NCI-H524 (cell line): ENCODE measurements around the gene LPIN2.
A peak's percentile ranks its signal among the peaks of the same experiment; 100 is the strongest.
"Not testable (repeated sequence)": the region's sequence is repeated elsewhere in the genome, so short reads cannot be mapped to it uniquely, and the experiment has no call there.

Experiments used
- DNase-seq, 2 experiments: peaks; one replicate each; lab custom pipeline; 2025; lab: John Stamatoyannopoulos, UW

LPIN2 gene, protein sequence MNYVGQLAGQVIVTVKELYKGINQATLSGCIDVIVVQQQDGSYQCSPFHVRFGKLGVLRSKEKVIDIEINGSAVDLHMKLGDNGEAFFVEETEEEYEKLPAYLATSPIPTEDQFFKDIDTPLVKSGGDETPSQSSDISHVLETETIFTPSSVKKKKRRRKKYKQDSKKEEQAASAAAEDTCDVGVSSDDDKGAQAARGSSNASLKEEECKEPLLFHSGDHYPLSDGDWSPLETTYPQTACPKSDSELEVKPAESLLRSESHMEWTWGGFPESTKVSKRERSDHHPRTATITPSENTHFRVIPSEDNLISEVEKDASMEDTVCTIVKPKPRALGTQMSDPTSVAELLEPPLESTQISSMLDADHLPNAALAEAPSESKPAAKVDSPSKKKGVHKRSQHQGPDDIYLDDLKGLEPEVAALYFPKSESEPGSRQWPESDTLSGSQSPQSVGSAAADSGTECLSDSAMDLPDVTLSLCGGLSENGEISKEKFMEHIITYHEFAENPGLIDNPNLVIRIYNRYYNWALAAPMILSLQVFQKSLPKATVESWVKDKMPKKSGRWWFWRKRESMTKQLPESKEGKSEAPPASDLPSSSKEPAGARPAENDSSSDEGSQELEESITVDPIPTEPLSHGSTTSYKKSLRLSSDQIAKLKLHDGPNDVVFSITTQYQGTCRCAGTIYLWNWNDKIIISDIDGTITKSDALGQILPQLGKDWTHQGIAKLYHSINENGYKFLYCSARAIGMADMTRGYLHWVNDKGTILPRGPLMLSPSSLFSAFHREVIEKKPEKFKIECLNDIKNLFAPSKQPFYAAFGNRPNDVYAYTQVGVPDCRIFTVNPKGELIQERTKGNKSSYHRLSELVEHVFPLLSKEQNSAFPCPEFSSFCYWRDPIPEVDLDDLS

DNA sequence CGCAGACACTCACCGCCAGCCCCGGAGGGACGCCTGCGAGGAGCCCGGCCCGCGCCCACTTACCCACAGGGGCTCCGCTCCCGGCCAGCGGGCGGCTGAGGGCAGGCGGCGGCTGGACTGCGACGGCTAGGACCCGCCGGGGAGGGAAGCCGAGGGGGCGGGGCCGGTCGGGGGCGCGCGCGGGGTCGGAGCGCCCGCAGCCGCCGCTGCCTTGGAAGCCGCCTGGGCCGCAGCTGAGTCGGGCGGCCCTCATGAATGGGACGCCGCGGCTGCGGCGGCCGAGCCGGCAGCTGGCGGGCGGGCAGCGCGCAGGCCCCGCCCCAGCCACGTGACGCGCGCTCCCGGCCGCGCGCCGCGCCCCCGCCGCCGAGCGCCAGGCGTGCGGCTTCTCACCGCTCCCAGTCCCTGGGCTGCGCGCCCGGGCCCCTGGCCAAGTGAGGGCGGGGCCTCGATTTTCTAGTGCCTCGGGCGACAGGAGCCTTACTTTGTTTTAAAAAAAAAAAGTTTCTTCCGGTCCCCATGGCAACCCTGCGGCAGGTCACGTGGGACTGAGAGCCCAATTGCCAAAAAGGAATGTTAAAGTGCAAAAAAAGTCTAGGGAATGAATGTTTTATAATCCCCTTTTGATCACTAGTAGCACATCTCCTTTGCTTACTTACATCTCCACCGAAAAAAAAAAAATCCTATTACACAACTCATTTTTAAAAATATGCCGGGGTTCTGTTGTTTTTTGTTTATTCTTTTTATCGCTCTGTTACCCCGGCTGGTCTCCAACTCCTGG, at the start of gene LPIN2:
Gene LPIN2, minus strand, starts transcription at position 121 of the 781 bp plus-strand sequence. CDS start 52,304 bp downstream, outside the sequence.
- DNase-seq: peak; percentile 83 to 92

DNA sequence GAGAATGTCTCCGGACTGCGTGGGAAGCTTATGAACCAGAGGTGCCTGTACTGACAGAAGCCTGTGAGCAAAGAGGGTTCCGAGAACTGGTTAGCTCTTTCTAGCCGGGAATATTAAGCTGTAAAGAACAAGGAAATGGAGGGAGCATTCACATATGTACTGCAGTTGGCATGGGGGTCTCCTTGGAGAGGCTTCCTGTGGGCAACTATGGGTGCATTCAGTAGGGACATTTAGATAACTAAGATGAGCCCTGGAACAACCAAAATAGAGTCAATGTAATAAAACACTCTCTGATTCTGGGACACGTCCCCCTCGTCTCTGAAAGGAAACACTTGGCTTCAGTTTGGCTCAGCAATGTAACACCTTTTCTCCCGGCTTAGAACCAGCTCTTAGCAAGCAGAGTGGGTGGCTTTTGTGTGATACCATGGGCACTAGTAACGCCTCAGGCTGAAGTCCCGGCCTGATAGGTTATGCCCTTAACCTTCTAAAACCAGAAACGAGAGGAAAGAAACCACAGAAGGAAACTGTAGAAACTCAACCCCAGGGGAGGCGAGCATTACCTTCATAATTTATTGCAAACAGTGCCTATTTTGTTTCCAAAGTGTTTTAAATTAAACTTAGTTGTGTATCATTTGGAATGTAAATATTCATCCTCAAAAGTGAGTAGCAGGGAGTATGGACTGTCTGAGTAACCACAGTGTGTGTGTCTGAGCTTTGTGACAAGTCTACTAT, 48.8 kb upstream of the LPIN2 start:
- no peak for DNase-seq

DNA sequence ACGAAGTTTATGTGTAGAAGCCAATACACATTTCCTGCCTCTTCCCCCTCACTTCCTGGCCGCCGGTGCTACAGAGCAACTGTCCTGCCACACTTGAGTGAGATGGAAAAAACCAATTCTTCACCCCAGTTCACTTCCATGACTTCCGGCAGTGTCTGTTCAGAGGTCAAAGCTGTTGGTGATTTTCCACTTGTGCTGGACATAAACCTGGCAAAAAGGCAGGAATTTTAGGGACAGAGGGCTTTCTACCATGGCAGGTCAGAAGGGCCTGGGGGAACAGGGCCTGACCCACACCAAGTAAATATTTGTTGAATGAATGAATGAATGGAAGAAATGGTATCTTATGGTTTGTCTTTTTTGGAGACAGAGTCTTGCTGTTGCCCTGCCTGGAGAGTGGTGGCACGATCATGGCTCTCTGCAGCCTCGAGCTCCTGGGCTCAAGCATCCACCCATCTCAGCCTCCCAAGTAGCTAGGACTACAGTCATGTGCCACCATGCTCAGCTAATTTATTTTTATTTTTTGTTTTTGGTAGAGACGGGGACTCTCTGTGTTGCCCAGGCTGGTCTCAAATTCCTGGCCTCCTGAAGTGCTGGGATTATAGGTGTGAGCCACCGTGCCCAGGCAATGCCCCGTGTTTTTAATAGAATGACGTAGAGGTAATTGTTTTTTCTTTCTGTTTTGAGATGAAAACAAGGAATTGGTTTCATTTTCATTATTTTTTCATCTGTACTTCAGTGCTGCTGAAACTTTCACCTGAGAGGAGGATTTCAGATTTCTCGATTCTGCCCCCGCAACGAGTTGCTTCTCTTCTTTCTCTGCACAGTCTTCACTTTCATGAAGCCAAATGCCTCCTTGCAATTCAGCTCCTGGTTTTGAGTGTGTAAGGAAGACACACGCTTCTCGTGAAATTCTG, 48.0 kb upstream of the LPIN2 start:
- DNase-seq: no peak

DNA sequence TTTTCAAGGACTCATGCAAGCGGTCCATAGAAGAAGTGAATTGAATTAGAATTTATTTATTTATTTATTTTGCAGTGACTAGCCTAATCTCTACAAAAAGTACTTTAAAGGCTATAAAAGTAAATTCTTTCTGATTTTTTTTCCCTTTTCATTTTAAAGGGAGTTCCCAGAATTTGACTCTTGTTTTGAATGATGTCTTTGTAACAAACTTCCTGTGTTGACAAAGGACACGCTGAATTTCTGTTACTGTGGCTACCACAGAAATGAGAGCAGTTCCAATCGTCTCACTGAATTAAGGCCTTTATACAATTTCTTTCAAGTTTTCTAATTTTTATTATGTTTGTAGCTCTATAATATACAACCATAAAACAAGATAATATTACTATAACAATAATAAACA, 46.3 kb upstream of the LPIN2 start:
- DNase-seq: no peak

DNA sequence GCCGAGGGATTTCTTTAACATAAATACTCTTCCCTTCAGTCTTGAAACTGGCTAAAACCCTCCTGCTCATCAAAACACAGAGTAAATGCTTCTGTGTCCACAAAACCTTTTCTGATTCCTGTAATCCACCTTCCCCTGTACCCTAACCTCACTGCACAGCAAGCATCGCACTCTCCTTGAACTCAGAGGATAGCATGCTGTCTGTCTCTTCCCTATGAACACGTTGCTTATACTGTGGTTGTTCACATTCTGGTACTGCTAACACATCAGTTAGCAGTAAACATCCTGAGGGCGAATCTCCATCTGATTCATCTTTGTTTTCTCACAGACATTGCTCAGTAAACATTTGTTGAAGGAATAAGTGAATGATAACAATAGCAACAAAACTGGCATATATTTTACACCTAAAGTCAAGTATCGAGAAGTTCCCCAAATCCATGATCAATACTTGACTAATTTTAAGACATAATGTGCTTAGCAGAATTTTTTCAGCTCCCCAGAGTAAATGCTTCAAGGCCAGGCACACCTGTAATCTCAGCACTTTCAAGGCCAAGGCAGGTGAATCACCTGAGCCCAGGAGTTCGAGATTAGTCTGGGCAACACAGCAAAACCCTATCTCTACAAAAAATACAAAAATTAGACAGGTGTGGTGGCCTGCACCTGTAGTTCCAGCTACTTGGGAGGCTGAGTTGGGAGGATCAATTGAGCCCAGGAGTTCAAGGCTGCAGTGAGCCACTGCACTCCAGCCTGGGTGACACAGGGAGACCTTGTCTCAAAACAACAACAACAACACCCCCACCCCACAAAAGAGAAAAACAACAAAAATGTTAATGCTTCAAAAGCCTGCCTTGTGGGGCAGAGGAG, 45.6 kb upstream of the LPIN2 start:
- no peak for DNase-seq

DNA sequence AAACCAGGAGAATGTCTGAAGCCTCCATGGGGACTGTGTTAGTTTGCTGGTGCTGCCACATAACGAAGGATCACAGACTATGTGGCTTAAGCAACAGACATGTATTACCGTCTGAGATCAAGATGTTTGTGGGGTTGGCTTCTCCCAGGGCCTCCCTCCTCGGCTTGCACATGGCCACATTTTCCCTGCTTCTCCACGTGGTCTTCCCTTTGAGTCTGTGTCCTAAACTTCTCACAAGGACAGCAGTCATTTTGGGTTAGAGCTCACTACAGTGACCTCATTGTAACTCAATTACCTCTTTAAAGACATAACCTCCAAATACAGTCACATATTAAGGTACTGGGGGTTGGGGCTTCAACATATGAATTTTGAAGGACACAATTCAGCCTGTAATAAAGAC, 44.6 kb upstream of the LPIN2 start:
- DNase-seq: no peak

DNA sequence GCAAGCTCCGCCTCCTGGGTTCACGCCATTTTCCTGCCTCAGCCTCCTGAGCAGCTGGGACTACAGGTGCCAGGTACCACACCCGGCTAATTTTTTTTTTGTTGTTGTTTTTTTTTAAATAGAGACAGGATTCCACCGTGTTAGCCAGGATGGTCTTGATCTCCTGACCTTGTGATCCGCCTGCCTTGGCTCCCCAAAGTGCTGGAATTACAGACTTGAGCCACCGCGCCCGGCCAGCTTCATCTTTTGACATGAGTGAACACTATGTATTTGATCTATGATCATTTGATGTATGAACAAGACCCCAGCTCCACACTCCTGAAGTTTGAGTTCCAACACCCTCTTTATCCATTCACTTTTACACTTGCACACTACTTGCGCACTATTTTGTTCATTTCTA, 43.4 kb upstream of the LPIN2 start:
- no peak for DNase-seq

DNA sequence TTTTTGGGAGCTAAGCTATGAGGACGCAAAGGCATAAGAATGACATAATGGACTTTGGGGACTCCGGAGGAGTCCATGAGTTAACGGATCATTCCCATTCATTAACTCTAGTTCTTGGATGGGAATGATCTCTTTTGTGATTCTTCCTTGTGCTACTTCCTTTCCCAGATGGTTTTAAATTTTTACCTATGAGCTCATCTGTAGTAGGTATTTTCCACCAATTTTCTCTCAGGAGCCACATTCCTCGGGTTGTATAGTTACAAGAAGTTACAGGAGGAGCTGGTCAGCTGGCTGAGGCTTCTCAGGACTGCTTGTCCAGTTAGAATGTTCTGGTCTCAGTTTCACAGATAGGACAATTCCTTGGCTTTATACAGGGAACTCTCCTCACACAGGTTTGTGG, 42.9 kb upstream of the LPIN2 start:
- DNase-seq: no peak

DNA sequence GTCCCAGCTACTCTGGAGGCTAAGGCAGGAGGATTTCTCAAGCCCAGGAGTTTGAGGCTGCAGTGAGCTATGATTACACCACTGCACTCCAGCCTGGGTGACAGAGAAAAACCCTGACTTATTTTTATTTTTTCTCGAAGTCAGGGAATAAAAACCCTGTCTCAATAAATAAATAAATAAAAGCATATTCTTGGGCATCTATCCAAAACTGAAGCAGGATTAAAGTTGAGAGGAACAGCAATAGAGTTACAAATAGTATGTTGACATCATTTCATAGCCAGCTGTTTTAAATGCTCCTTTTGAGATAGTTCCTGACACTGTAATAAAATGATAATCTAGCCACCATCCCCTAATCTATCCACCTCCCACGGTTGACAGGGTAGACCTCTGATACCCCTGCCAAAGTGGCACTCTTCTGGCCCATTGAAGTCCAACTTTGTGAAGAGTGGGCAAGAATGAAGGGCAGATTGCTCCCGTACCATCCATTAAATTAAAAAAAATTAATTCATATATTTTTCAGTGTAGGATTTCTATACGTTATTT, 42.3 kb upstream of the LPIN2 start:
- no peak for DNase-seq

DNA sequence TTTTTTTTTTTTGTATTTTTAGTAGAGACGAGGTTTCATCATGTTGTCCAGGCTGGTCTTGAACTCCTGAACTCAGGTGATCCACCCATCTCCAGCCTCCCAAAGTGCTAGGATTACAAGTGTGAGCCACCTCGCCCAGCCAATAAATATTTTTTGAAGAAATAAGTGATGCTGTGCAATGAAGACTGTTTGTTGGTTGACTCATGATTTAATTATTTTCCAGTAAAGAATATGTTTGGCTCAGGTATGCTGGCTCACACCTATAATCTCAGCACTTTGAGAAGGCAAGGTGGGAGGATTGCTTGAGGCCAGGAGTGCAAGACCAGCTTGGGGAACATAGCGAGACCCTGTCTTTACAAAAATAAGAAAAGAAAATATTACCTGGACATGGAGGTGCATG, 41.8 kb upstream of the LPIN2 start:
- no peak for DNase-seq

DNA sequence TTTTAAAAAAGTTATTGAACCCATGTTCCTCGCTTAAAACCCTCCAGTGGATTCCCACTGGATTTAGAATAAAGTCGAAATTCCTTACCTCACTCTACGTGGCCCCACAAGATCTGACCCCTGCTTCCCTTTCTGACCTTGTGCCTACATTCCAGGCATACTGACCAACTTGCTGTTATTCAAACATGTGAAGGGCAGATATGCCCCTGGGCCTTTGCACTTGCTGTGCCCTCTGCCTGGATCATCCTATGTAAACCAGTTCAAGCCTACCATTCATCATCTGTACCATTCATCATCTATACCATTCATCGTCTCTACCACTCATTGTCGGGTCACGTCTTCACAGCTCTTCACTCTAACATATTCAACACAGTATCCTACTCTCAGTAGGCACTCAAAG, 41.3 kb upstream of the LPIN2 start:
- no peak for DNase-seq

DNA sequence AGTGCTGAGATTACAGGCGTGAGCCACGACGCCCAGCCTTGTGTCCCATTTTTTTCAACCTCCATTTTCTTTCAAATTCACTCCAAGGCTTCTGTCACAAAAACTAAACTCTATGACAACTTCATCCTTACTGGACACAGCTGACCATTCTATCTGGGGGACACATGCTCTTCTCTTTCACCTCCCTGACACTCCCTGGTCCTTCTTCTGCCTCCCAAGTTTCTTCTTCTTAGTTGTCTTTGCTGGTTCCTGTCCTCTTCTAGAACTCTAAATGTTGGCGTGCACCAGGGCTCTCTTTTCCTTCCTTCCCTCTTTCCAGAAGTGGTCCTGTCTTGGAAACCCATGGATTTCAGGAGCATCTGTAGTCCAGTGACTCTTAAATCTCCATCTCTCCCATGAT, 40.1 kb upstream of the LPIN2 start:
- DNase-seq: no peak

DNA sequence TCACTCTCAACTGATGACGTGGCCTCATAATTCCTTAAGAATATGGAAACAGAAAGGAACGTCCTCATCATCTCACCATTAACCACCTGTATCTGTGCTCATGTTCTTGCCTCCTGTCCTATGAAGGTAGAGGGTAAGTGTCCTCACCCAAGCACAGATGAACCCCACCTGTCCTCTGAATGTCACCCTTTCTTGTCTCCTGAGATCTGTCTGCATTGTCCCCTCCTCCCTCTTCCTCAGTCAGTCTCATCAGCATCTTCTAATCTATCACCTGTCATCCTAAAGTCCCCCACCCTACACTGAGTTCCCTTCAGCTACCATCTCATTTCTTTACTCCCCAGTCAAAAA, 39.4 kb upstream of the LPIN2 start:
- DNase-seq: no peak

DNA sequence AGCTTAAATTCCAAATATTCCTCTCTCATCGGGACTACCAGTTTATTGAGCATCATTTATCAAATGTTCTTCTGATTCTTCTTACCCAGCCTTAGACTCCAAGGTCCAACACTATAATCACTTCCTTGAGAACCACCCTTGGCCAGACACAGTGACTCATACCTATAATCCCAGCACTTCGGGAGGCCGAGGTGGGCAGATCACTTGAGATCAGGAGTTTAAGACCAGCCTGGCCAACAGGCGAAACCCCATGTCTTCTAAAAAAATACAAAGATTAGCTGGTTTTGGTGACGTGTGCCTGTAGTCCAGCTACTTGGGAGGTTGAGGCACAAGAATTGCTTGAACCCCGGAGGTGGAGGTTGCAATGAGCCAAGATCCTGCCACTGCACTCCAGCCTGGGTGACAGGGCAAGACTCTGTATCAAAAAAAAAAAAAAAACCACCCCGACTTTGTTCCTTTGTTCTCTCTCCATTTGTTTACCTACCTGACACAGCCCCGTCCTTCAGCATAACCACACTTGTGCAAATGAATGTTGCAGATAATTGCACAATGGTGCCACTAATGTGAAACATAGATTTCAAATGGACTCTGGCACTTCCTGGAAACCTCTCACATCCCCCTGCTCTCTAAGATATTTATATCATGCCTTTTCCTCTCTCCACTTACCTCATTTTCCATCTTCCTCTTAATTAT, 38.9 kb upstream of the LPIN2 start:
- no peak for DNase-seq

DNA sequence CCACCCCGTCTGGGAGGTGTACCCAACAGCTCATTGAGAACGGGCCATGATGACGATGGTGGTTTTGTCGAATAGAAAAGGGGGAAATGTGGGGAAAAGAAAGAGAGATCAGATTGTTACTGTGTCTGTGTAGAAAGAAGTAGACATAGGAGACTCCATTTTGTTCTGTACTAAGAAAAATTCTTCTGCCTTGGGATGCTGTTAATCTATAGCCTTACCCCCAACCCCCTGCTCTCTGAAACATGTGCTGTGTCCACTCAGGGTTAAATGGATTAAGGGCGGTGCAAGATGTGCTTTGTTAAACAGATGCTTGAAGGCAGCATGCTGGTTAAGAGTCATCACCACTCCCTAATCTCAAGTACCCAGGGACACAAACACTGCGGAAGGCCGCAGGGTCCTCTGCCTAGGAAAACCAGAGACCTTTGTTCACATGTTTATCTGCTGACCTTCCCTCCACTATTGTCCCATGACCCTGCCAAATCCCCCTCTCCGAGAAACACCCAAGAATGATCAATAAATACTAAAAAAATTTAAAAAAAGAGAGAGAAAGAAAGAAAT, 37.0 kb upstream of the LPIN2 start:
- DNase-seq: not testable (repeated sequence)

DNA sequence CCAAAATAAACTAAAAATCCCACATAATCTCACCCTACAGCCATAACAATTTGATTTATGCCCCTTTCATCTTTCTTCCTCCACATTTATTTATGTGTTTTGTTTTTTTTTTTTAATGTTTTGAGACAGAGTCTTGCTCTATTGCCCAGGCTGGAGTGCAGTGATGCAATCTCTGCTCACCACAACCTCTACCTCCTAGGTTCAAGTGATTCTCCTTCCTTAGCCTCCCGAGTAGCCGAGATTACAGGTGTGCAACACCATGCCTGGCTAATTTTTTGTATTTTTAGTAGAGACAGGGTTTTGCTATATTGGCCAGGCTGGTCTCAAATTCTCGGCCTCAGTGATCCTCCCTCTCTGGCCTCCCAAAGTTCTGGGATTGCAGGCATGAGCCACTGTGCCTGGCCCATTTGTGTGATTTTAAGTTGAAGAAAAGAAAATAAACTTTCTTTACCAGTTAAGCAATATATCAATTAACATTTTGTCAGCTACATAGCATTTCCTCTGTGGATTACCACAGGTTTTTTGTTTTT, 35.9 kb upstream of the LPIN2 start:
- no peak for DNase-seq

DNA sequence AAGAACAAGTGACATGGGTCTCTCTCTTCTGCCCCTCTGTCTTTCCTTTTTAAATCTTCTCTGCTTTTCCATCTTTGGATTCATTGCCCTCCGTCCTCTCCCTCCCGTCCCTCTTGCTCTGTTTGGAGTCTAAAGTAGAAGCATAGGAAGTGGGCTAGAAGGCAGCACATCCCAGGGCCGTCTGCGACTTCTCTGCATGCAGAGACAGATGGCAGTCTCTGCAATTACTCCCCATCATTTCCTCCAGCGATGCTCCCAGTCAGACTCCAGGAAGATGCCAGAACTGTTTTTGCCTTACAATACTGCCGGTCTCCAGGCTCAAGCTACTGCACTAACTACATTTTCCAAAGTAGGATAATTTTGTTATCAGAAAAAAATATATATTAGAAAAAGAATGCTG, 35.2 kb upstream of the LPIN2 start:
- peak; percentile 59 to 66 for DNase-seq

DNA sequence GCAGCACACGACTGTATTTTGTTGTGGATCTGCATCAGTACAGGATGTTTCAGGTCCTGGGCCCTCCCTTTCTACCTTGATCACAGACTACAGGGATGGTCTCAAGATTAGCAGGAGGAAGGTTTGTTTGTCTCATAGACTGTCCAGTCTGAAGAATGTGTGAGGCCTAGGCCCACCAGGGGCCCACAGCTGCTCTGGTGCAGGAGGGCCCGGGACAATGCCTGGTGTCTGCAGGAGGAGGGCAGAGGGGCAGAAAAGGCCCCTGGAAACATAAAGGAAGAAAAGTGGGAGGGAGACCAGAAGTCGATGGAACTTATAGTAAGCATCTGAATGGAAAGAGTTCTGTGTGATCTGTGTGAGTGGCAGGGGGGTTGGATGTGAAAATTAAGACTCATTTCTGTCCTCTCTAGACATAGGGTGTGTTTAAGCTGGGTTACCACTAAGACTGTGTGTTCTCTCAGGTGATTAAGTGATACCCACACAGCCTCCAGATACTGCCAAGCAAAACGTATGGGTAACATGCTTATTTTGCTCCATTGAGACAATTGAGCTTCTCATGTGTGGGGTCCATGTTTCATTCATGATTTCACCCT, 33.4 kb upstream of the LPIN2 start:
- DNase-seq: no peak
